HG03439 (cell line): ENCODE results near the gene MYBBP1A.

ENCODE experiments used
- ATAC-seq: cut with Tn5 transposase; IDR thresholded peaks from one replicate; pipeline ENCODE4 v1.9.1; 2021; ENCODE audit warnings: mild to moderate bottlenecking, moderate library complexity; ENCODE audit not compliant: unreplicated experiment

Gene MYBBP1A

DNA sequence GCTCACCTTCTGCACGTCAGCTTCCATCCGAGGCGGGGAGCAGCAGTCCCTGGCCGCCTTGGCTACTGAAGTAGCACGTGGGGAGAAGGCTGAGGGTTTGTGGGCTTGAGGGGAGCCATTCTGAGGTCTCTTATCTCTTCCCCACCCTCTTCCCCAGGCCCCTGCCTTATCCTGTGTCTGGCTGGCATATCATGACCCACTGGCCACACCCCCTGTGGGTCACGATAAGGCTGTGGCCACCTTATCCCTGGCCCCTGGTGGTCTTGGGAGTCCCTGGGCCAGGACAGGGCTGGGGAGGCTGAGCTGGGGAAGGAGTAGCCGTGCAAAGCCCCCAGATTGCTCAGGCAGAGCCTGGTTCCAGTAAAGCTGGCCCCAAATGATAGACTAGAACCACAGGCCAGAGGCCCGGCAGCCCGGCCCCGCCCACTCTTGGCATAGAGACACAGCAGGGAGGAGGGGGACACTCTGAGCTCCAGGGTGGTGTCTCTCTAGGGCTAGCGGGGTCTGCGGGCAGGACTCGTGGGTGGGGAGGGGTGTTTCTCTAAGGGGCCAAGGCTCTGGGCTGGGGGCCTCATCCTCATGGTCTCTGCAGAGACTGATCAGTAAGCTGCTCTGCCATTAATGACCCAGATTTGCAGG, 48.9 kb downstream of the MYBBP1A start:
- ATAC-seq: no peak

GRCh38 chr17:4505187-4505586, 50.0 kb downstream of the MYBBP1A start:
- ATAC-seq: no peak

GRCh38 chr17:4504188-4504587, 51.0 kb downstream of the MYBBP1A start:
- ATAC-seq: no peak

DNA sequence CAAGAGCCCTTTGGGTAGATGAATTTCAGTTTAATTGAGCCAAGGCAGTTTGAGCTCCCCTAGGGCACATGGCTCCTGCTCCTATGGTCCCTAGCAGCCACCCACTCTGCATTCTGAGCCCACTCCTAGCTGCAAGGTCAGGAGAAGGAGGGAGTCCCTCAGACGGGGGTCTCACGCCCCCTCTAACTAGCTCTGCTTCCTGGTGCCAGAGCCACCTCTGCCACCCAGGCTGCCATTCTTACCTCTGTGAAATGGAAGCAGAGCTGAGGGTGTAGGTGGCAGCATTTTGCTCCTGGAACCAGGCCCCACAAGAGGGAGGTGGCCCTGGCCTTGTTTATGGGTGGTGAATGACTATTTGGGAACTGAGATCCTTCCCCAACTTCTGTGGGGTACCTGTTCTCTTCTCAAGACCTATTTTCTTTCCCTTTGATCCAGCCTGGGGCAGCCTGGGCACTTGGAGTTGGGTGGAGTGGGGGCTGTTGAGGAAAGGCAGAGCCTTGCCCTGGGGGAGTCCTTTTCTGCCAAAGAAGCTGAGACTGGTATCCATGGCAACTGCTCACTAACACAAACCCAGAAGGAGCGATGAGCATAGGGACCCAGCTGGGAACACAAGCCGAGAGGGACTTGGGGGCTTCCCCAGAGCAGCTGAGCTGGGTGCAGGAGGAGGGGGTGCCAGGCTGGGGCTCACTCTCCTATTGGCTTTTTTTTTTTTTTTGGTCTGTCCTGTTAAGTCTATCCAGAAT, 51.7 kb downstream of the MYBBP1A start:
- no peak for ATAC-seq

GRCh38 chr17:4502466-4503154, 52.6 kb downstream of the MYBBP1A start:
- ATAC-seq: no peak

DNA sequence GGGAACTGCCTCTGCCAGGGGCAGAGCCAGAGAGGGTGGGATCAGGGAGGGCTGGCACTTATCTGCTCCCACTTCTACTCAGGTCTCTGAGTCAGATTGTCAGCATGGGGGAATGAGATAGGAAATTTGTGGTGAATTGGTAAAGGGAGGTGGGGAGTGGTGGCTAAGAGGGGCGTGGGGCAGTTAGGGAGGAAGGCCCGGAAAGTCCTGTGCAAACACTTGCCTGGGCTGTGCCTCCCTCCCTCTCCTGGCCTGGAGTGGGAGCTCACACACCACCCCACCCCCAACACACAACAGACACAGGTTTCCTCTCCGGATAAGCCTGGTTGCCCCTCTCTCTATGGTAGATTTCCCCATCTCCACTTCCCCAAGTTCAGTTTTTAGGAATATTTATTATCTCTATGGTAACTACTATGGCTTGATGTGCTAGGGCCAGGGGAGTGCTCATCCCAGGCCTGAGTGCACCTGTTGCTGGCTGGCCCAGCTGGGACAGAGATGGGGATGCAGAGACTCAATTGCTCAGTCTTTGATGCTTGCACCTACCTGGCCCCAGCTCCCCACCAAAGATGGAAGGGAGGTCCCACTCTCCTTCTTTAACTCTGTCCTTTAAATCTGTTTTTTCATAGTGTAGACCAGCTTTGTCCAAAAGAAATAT, 53.8 kb downstream of the MYBBP1A start:
- ATAC-seq: no peak

DNA sequence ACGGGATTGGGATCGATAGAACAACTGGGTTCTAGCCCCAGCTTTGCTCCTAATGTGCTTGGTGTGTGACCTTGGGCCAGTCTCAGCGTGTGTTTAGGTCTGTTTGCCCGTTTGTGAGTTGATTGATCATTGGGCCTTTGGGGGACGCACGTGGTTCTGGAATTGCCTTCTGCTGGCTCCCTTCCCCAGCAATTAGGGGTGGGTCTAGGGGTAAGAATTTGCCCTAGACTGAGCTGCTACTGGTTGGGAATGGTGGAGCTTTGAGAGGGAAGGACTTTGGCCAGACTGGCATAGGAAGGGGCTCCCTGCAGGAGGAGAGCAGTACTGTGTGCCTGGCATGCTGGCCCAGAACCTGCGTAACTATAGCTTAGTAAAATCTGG, 55.0 kb downstream of the MYBBP1A start:
- no peak for ATAC-seq

DNA sequence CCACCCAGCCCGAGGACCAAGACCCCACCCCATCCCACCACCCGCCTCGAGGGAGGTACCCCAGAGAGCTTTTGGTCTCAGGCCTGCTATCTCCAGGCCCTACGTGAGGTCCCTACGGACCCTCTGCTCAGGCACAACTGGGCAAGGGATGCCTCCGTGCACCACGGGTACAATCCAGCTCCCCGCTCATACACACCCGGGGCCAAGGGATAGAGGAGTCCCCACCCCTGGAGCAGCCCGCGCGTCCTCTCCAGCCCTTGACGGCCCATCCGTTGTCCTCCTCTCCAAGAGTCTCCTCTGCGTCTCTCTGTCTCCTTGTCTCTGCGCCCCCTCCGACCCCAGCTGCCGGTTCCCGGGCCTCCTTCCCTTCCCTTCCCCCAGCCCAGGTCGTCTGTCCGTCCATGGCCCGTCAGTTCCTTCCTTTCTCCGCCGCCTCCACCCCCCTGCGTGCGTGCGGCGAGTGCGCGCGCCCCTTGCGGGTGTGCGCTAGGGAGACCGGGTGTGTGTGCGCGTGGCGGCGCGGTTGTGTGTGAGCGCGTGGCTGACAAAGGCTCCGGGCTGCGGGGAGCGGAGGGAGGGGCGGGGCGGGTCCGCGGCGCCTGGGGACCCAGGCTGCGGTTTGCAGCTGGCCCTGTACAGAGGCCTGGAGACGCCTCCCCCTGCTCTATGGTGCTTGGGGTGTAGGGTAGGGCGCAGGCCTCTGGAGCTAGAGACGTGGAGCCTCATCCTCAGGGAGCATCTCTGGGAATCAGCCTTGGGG, 55.6 kb downstream of the MYBBP1A start:
- ATAC-seq: no peak

DNA sequence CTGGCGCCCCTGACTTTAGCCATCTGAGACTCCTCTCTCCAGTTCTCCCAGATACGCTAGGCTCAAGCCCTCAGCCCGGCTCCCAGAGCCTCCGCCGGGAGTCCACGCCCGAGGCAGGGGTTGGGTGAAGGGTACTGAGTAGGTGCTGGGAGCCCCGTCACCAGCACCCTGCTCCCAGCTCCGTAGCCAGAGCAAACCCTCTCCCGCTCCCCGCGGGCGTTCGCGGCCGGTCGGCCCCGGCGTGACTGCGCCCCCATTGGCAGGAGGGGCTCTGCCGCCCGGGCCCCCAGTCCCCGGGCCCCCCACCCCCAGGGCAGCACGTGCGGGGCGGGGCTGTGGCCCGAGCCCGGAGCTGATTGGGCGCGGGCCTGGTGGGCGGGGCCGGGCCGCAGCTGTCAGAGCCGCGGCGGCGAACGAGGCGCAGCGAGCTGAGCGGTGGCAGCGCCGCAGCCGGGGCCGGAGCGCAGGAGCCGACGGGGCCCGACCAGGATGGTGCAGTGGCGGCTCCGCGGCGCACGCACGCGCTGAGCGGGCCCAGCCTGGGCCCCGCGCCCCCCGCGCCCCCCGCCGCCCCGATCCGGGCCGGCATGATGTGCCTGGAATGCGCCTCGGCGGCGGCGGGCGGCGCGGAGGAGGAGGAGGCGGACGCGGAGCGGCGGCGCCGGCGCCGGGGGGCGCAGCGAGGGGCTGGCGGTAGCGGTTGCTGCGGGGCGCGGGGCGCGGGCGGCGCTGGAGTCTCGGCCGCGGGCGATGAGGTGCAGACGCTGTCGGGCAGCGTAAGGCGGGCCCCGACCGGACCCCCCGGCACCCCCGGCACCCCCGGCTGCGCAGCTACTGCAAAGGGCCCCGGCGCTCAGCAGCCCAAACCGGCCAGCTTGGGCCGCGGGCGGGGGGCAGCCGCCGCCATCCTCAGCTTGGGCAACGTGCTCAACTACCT, 56.5 kb downstream of the MYBBP1A start, which contains the start of gene SPNS2:
SPNS2 (plus strand) TSS at position 421 of the 937 bp plus-strand sequence; CDS start at position 588, 167 bp downstream.
- ATAC-seq: peak; percentile 57

GRCh38 chr17:4497101-4497824, 57.9 kb downstream of the MYBBP1A start:
- no peak for ATAC-seq

- no peak for ATAC-seq
Observed at GRCh38 chr17:4492721-4493561, 62.2 kb downstream of the MYBBP1A start.

- ATAC-seq: no peak
Observed at GRCh38 chr17:4490637-4491061, 64.5 kb downstream of the MYBBP1A start.

DNA sequence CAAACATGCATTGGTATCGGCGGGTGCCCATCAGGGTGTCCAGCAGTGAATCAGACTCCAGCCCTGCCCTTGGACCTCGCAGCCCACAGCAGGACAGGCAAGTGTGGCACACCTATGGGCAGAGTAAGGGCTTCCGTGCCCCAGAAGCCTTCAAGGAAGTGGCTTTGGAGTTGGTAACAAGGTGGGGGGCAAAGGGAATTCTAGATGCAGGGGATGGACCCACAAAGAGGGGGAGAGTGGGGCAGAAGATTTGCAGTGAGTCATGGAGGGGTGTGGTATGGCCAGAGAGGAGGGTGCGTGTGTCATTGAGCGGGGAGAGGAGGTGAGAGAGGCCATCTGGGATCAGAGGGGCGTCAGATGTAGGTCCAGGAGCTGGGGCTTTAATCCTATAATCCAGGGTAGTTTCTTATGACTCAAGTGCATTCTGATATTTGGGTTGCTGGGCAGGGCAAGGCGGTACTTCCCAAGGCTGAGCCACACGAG, 65.0 kb downstream of the MYBBP1A start:
- no peak for ATAC-seq

- no peak for ATAC-seq
Observed at GRCh38 chr17:4488989-4489595, 66.1 kb downstream of the MYBBP1A start.
